Activated gamma-delta T cell (primary cell): ENCODE results near the gene EBF3.

Experiments
- DNase-seq: peaks from one replicate; lab custom pipeline; 2025; lab: John Stamatoyannopoulos, UW

Gene EBF3

GRCh38 chr10:129945064-129945463 lies 19.0 kb downstream of the EBF3 start:
- no peak for DNase-seq

GRCh38 chr10:129944456-129944855 lies 19.6 kb downstream of the EBF3 start:
- DNase-seq = no peak

- no peak for DNase-seq
These were observed 20.9 kb downstream of the EBF3 start for GRCh38 chr10:129942936-129943715.

- DNase-seq = no peak
These were observed 21.7 kb downstream of the EBF3 start for GRCh38 chr10:129942391-129942790.

- no peak for DNase-seq
These were observed 22.1 kb downstream of the EBF3 start for GRCh38 chr10:129942019-129942277.

GRCh38 chr10:129941199-129942018 lies 22.7 kb downstream of the EBF3 start:
- DNase-seq = no peak

- no peak for DNase-seq
These were observed 23.4 kb downstream of the EBF3 start for GRCh38 chr10:129940617-129941198.

- no peak for DNase-seq
These were observed 24.4 kb downstream of the EBF3 start for GRCh38 chr10:129939416-129940275.

GRCh38 chr10:129938460-129938859 lies 25.6 kb downstream of the EBF3 start:
- DNase-seq = no peak

- DNase-seq = no peak
These were observed 26.7 kb downstream of the EBF3 start for GRCh38 chr10:129937351-129937751.

GRCh38 chr10:129936923-129937300 lies 27.2 kb downstream of the EBF3 start:
- DNase-seq = no peak

- no peak for DNase-seq
These were observed 27.7 kb downstream of the EBF3 start for GRCh38 chr10:129936266-129936922.

- DNase-seq = no peak
These were observed 28.3 kb downstream of the EBF3 start for GRCh38 chr10:129935867-129936152.

GRCh38 chr10:129935102-129935866 lies 28.8 kb downstream of the EBF3 start:
- no peak for DNase-seq

GRCh38 chr10:129934196-129934925 lies 29.7 kb downstream of the EBF3 start:
- DNase-seq = no peak

GRCh38 chr10:129933456-129934092 lies 30.5 kb downstream of the EBF3 start:
- DNase-seq = no peak

- DNase-seq = no peak
These were observed 31.2 kb downstream of the EBF3 start for GRCh38 chr10:129932751-129933433.

- DNase-seq = no peak
These were observed 31.9 kb downstream of the EBF3 start for GRCh38 chr10:129932182-129932581.
